ENCODE results near the gene CBFB.

CBFB gene

GRCh38 chr16:67016681-67017420 is 12.1 kb upstream of the CBFB start:
- DNase-seq (ENCODE audit: low read depth): no peak

- no peak for DNase-seq (ENCODE audit: low read depth)
Measured at GRCh38 chr16:67017421-67017750, 11.6 kb upstream of the CBFB start.

- DNase-seq (ENCODE audit: low read depth): peak; percentile 97
Measured at GRCh38 chr16:67017810-67018488, 11.0 kb upstream of the CBFB start.

GRCh38 chr16:67019171-67019570 is 9.8 kb upstream of the CBFB start:
- DNase-seq (ENCODE audit: low read depth): no peak

GRCh38 chr16:67021321-67021720 is 7.6 kb upstream of the CBFB start:
- DNase-seq (ENCODE audit: low read depth): no peak

- no peak for DNase-seq (ENCODE audit: low read depth)
Measured at GRCh38 chr16:67022531-67023214, 6.3 kb upstream of the CBFB start.

GRCh38 chr16:67023689-67024088 is 5.3 kb upstream of the CBFB start:
- DNase-seq (ENCODE audit: low read depth): no peak

- DNase-seq (ENCODE audit: low read depth): no peak
Measured at GRCh38 chr16:67024384-67025209, 4.4 kb upstream of the CBFB start.

GRCh38 chr16:67025210-67025550 is 3.8 kb upstream of the CBFB start:
- no peak for DNase-seq (ENCODE audit: low read depth)

- no peak for DNase-seq (ENCODE audit: low read depth)
Measured at GRCh38 chr16:67026570-67026969, 2.4 kb upstream of the CBFB start.

GRCh38 chr16:67027046-67027445 is 1.9 kb upstream of the CBFB start:
- DNase-seq (ENCODE audit: low read depth): no peak

- no peak for DNase-seq (ENCODE audit: low read depth)
Measured at GRCh38 chr16:67028167-67028695, 718 bp upstream of the CBFB start.

GRCh38 chr16:67029254-67030096 is 526 bp downstream of the CBFB start:
- peak; percentile 48 for DNase-seq (ENCODE audit: low read depth)

- no peak for DNase-seq (ENCODE audit: low read depth)
Measured at GRCh38 chr16:67030221-67030962, 1.4 kb downstream of the CBFB start.

- peak; percentile 80 for DNase-seq (ENCODE audit: low read depth)
Measured at GRCh38 chr16:67034487-67034886, 5.5 kb downstream of the CBFB start.

GRCh38 chr16:67035364-67035763 is 6.4 kb downstream of the CBFB start:
- DNase-seq (ENCODE audit: low read depth): no peak

GRCh38 chr16:67036323-67036741 is 7.4 kb downstream of the CBFB start:
- DNase-seq (ENCODE audit: low read depth): no peak

GRCh38 chr16:67039260-67040020 is 10.5 kb downstream of the CBFB start:
- DNase-seq (ENCODE audit: low read depth): no peak

GRCh38 chr16:67040166-67040565 is 11.2 kb downstream of the CBFB start:
- DNase-seq (ENCODE audit: low read depth): no peak

GRCh38 chr16:67040906-67041305 is 12.0 kb downstream of the CBFB start:
- no peak for DNase-seq (ENCODE audit: low read depth)

Data from amniotic epithelial cell (primary cell).